Superior temporal gyrus (tissue), 1 donor: ENCODE results near the gene ARID1B.

Experiments used
- DNase-seq: peaks from one replicate; pipeline ENCODE4 v3.0.0-alpha.2; 2016; ENCODE audit errors: extremely low spot score

Gene ARID1B

GRCh38 chr6:157097255-157097955, 320.2 kb downstream of the ARID1B start:
- DNase-seq = no peak

- no peak for DNase-seq
Measured at GRCh38 chr6:157098999-157099398, 321.8 kb downstream of the ARID1B start.

GRCh38 chr6:157099912-157100593, 322.9 kb downstream of the ARID1B start:
- no peak for DNase-seq

- DNase-seq = no peak
Measured at GRCh38 chr6:157101166-157101565, 324.0 kb downstream of the ARID1B start.

GRCh38 chr6:157104803-157105202, 327.6 kb downstream of the ARID1B start:
- no peak for DNase-seq

- DNase-seq = no peak
Measured at GRCh38 chr6:157106487-157106886, 329.3 kb downstream of the ARID1B start.

- DNase-seq = no peak
Measured at GRCh38 chr6:157107571-157107914, 330.4 kb downstream of the ARID1B start.

GRCh38 chr6:157107915-157108651, 330.9 kb downstream of the ARID1B start:
- DNase-seq = peak; percentile 58

- no peak for DNase-seq
Measured at GRCh38 chr6:157108923-157109322, 331.7 kb downstream of the ARID1B start.

GRCh38 chr6:157110607-157111006, 333.4 kb downstream of the ARID1B start:
- DNase-seq = no peak

GRCh38 chr6:157113389-157113788, 336.2 kb downstream of the ARID1B start:
- no peak for DNase-seq

GRCh38 chr6:157116426-157116825, 339.2 kb downstream of the ARID1B start:
- DNase-seq = no peak

GRCh38 chr6:157117431-157118095, 340.4 kb downstream of the ARID1B start:
- DNase-seq = no peak

GRCh38 chr6:157119502-157120027, 342.4 kb downstream of the ARID1B start:
- DNase-seq = no peak

GRCh38 chr6:157120534-157121232, 343.5 kb downstream of the ARID1B start:
- no peak for DNase-seq

- no peak for DNase-seq
Measured at GRCh38 chr6:157121897-157122296, 344.7 kb downstream of the ARID1B start.

- no peak for DNase-seq
Measured at GRCh38 chr6:157123234-157123633, 346.1 kb downstream of the ARID1B start.

GRCh38 chr6:157124485-157125254, 347.5 kb downstream of the ARID1B start:
- DNase-seq = no peak

GRCh38 chr6:157125531-157125930, 348.4 kb downstream of the ARID1B start:
- DNase-seq = no peak
